ENCODE measurements around the gene PTPRD.

Gene PTPRD

GRCh38 chr9:8549214-8549613 is 2063.6 kb downstream of the PTPRD start:
- H3K9me3 ChIP-seq (ENCODE audit: insufficient read depth, low read length) = no peaks in the 10 kb centered on the region
- TF ChIP-seq, protein P1, sequence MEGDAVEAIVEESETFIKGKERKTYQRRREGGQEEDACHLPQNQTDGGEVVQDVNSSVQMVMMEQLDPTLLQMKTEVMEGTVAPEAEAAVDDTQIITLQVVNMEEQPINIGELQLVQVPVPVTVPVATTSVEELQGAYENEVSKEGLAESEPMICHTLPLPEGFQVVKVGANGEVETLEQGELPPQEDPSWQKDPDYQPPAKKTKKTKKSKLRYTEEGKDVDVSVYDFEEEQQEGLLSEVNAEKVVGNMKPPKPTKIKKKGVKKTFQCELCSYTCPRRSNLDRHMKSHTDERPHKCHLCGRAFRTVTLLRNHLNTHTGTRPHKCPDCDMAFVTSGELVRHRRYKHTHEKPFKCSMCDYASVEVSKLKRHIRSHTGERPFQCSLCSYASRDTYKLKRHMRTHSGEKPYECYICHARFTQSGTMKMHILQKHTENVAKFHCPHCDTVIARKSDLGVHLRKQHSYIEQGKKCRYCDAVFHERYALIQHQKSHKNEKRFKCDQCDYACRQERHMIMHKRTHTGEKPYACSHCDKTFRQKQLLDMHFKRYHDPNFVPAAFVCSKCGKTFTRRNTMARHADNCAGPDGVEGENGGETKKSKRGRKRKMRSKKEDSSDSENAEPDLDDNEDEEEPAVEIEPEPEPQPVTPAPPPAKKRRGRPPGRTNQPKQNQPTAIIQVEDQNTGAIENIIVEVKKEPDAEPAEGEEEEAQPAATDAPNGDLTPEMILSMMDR (IDR thresholded peaks at IDR 0.05; ENCODE audit: insufficient read depth, low read length, poor library complexity, severe bottlenecking) = no peak
- no peak for TF ChIP-seq EZH2phosphoT487 (conservative IDR thresholded peaks at IDR 0.05; ENCODE audit: low read length)
- no peak overlapping the region for H3K9ac ChIP-seq (ENCODE audit: low read length)
- no peaks in the 10 kb centered on the region for H3K79me2 ChIP-seq (ENCODE audit: insufficient read depth, low read length)
- no peaks in the 10 kb centered on the region for H3K9me2 ChIP-seq (replicated peaks; ENCODE audit: insufficient read depth, low read length)
- no peaks in the 10 kb centered on the region for H3K27me3 ChIP-seq (ENCODE audit: low read length)
- no peak overlapping the region for H2AFZ ChIP-seq (ENCODE audit: low read depth, low read length, severe bottlenecking)
- no peak overlapping the region for H3K4me3 ChIP-seq (ENCODE audit: insufficient read depth, low read length, poor library complexity, severe bottlenecking)
- no peak overlapping the region for H3K27ac ChIP-seq (ENCODE audit: low read depth, low read length)
- H4K20me1 ChIP-seq (ENCODE audit: low read depth, low read length) = no peaks in the 10 kb centered on the region
- no peaks in the 10 kb centered on the region for H3K36me3 ChIP-seq (ENCODE audit: low read length)
- H3F3A ChIP-seq (ENCODE audit: insufficient read depth) = no peaks in the 10 kb centered on the region
- no peak overlapping the region for H3K4me2 ChIP-seq (ENCODE audit: low read depth, low read length, poor library complexity, severe bottlenecking)

DNA sequence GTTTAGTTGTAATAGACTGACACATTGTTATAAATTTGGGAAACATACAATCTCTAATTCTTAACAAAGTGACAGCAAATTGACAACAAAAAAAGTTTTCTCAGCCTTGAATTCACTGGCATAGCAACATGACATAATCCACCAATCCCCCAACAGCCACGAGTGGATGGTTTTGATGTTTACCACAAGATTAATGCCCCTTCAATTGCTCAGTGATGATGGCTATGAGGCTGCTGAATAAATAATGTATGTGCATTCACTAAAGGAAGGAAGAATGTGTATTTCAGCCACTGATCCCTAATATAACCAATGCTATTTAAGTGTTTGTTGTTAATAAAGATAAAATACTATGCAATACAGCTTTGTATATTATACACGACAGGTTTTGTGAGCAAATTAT is 2069.6 kb downstream of the PTPRD start:
- no peak overlapping the region for H3K4me3 ChIP-seq (ENCODE audit: insufficient read depth, low read length, poor library complexity, severe bottlenecking)
- H3F3A ChIP-seq (ENCODE audit: insufficient read depth) = no peaks in the 10 kb centered on the region
- H3K36me3 ChIP-seq (ENCODE audit: low read length) = no peaks in the 10 kb centered on the region
- no peak overlapping the region for H3K4me2 ChIP-seq (ENCODE audit: low read depth, low read length, poor library complexity, severe bottlenecking)
- no peak overlapping the region for H2AFZ ChIP-seq (ENCODE audit: low read depth, low read length, severe bottlenecking)
- no peaks in the 10 kb centered on the region for H4K20me1 ChIP-seq (ENCODE audit: low read depth, low read length)
- no peaks in the 10 kb centered on the region for H3K27me3 ChIP-seq (ENCODE audit: low read length)
- TF ChIP-seq, protein P1 (IDR thresholded peaks at IDR 0.05; ENCODE audit: insufficient read depth, low read length, poor library complexity, severe bottlenecking) = no peak
- no peak for TF ChIP-seq EZH2phosphoT487 (conservative IDR thresholded peaks at IDR 0.05; ENCODE audit: low read length)
- H3K9me3 ChIP-seq (ENCODE audit: insufficient read depth, low read length) = no peaks in the 10 kb centered on the region
- H3K79me2 ChIP-seq (ENCODE audit: insufficient read depth, low read length) = no peaks in the 10 kb centered on the region
- H3K27ac ChIP-seq (ENCODE audit: low read depth, low read length) = no peak overlapping the region
- no peaks in the 10 kb centered on the region for H3K9me2 ChIP-seq (replicated peaks; ENCODE audit: insufficient read depth, low read length)
- no peak overlapping the region for H3K9ac ChIP-seq (ENCODE audit: low read length)

GRCh38 chr9:8542537-8542936 is 2070.3 kb downstream of the PTPRD start:
- H3F3A ChIP-seq (ENCODE audit: insufficient read depth) = no peaks in the 10 kb centered on the region
- no peaks in the 10 kb centered on the region for H3K9me2 ChIP-seq (replicated peaks; ENCODE audit: insufficient read depth, low read length)
- H3K27ac ChIP-seq (ENCODE audit: low read depth, low read length) = no peak overlapping the region
- H3K36me3 ChIP-seq (ENCODE audit: low read length) = no peaks in the 10 kb centered on the region
- TF ChIP-seq, protein P1 (IDR thresholded peaks at IDR 0.05; ENCODE audit: insufficient read depth, low read length, poor library complexity, severe bottlenecking) = no peak
- no peak for TF ChIP-seq EZH2phosphoT487 (conservative IDR thresholded peaks at IDR 0.05; ENCODE audit: low read length)
- no peaks in the 10 kb centered on the region for H3K27me3 ChIP-seq (ENCODE audit: low read length)
- no peak overlapping the region for H3K4me3 ChIP-seq (ENCODE audit: insufficient read depth, low read length, poor library complexity, severe bottlenecking)
- H3K9me3 ChIP-seq (ENCODE audit: insufficient read depth, low read length) = no peaks in the 10 kb centered on the region
- no peak overlapping the region for H3K4me2 ChIP-seq (ENCODE audit: low read depth, low read length, poor library complexity, severe bottlenecking)
- H3K79me2 ChIP-seq (ENCODE audit: insufficient read depth, low read length) = no peaks in the 10 kb centered on the region
- H3K9ac ChIP-seq (ENCODE audit: low read length) = no peak overlapping the region
- no peak overlapping the region for H2AFZ ChIP-seq (ENCODE audit: low read depth, low read length, severe bottlenecking)
- no peaks in the 10 kb centered on the region for H4K20me1 ChIP-seq (ENCODE audit: low read depth, low read length)
